Epithelial cell of esophagus (primary cell): Measurements from ENCODE around the gene PCDH8.
A peak's percentile ranks its signal among the peaks of the same experiment; 100 is the strongest.

Experiments
- DNase-seq: peaks from one replicate; pipeline ENCODE4 v3.0.0; 2010; ENCODE audit warnings: low read depth
- H3K4me3 ChIP-seq: 2 replicates; pipeline ENCODE4 v1.5.1; 2011; ENCODE audit warnings: mild to moderate bottlenecking, low read length, control low read depth
- TF ChIP-seq, protein P1 (sequence below): IDR thresholded peaks from 2 replicates; pipeline ENCODE4 v1.5.1; 2011; ENCODE audit warnings: low read depth, mild to moderate bottlenecking, low read length, control low read depth, inconsistent platforms; ENCODE audit not compliant: insufficient read depth; ENCODE audit errors: missing control alignments

Gene PCDH8

DNA sequence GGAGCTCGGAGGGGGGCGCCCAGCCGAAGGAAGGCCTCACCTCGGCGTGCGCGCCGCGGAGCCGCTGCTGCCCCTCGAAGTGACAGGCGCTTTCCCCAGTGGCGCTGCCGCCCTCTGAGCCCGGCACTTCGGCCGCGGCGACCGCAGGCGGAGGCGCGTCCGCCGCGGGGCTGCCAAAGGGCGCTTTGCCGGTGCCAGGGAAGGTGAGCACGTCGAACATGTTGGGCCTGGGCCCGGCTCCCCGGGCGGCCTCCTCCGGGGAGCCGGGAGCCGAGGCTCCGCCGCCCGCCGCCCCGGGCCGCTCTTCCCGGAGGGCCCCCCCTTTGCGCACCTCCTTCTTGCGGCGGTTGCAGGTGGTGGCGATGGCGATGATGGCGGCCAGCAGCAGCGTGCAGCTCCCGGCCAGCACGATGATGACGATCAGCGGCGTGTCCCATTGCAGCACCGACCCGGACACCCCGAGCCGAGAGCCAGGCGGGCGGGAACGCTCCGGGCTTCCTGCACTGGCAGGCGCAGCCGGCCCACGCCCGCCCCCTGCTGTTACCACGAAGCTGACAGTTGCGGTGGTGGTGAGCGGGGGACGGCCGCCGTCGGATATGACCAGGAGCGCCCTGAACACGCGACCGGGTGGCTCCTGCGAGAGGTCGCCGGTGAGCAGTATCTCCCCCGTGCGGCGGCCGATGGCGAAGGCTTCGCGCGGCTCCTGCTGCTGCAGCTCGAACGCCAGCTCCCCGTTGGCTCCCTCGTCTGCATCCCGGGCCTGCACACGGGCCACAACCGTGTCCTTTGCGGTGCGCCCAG is 2.5 kb downstream of the PCDH8 start:
- no peak overlapping the region for H3K4me3 ChIP-seq
- peak; percentile 16 for DNase-seq
- TF ChIP-seq, protein P1, sequence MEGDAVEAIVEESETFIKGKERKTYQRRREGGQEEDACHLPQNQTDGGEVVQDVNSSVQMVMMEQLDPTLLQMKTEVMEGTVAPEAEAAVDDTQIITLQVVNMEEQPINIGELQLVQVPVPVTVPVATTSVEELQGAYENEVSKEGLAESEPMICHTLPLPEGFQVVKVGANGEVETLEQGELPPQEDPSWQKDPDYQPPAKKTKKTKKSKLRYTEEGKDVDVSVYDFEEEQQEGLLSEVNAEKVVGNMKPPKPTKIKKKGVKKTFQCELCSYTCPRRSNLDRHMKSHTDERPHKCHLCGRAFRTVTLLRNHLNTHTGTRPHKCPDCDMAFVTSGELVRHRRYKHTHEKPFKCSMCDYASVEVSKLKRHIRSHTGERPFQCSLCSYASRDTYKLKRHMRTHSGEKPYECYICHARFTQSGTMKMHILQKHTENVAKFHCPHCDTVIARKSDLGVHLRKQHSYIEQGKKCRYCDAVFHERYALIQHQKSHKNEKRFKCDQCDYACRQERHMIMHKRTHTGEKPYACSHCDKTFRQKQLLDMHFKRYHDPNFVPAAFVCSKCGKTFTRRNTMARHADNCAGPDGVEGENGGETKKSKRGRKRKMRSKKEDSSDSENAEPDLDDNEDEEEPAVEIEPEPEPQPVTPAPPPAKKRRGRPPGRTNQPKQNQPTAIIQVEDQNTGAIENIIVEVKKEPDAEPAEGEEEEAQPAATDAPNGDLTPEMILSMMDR = no peak

DNA sequence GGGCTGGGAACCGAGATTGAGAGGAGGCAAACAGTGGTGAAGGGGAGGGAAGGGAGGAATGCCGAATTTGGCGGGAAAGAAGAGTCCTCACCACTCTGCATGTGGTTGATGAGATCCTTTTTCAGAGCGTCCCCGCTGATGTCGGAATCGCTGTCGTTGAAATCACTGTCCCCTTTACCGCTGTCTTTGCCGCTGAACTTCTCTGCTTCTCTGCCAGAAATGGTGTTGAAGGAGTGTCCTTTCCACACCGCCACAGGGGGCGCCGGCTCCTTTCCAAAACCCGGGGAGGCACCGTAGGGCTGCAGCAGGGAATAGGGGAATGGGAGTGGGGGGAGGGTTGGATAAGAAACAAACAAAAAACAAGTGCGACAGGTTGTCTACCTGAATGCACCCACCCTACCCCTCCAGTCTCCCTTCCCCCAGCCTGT is 3.1 kb downstream of the PCDH8 start:
- no peak for DNase-seq
- no peak overlapping the region for H3K4me3 ChIP-seq
- TF ChIP-seq, protein P1 = peak; percentile 17

GRCh38 chr13:52844836-52845235 is 3.6 kb downstream of the PCDH8 start:
- TF ChIP-seq, protein P1 = no peak
- no peak overlapping the region for H3K4me3 ChIP-seq
- DNase-seq = no peak

GRCh38 chr13:52842441-52842840 is 6.0 kb downstream of the PCDH8 start:
- DNase-seq = no peak
- H3K4me3 ChIP-seq = no peak overlapping the region
- TF ChIP-seq, protein P1 = no peak

DNA sequence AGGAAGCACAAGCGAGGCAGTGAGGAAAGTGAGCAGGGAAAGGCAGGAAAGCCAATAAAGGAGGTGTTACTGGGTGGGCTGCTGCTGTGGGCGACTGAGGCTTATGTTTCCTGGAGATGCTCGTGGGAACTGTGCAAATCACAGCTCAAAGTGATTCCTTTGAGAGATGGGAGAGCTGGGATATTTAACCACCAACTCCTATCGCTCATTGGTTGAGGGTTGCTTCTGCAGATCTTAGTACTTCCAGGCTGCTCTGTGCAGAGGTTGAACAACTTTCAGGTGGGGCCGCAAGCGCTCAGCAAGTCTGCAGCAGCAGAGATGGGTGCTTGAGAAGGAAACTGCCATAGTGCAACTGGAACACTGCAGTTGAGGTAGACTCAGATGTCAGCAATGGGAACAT is 8.4 kb downstream of the PCDH8 start:
- TF ChIP-seq, protein P1 = no peak
- no peak overlapping the region for H3K4me3 ChIP-seq
- DNase-seq = no peak

DNA sequence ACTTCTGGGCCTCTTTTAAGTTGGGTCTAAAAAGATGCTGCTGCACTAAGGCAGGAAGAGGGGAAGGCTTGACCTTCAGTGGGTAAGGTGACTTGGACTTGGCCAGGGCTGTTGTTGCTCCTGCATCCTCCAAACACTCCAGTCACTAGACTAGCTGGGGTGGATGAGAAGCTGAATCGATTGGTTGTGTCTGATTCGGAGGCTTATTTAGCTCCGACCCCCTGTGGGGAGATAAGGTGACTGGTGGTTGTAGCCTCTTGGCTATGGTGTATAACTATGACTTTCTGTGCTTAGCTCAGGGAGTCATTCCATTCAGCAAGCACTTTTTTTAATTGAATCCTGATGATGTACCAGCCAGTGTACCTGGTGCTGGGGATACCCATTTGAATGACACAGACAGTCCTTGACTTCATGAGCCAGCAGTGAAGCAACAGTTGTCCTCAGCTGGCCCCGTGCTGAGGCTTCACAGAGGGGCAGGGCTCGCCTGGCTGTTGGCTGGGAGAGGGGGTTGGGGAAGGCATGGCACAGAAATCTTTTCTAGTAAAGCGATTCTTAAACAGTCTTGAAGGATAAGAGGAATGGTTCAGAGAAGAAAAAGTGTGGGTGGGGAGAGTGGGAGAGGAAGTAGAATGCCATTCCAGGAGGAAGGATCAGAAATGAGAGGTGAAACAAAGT is 9.9 kb downstream of the PCDH8 start:
- TF ChIP-seq, protein P1 = no peak
- no peak overlapping the region for H3K4me3 ChIP-seq
- no peak for DNase-seq
